ENCODE results near the gene TMEM169. TPM values are rescaled to one million over a fixed set of nuclear protein-coding genes. Genes with fewer than 3 reads are reported as not detected.

TMEM169 gene
- total and polyA plus RNA-seq, 10 of the 15 experiments (the other 5 are each of a cell fraction or from before 2014, with no cell fraction given) = 0.23 to 3.2 (median 2.3) TPM

DNA sequence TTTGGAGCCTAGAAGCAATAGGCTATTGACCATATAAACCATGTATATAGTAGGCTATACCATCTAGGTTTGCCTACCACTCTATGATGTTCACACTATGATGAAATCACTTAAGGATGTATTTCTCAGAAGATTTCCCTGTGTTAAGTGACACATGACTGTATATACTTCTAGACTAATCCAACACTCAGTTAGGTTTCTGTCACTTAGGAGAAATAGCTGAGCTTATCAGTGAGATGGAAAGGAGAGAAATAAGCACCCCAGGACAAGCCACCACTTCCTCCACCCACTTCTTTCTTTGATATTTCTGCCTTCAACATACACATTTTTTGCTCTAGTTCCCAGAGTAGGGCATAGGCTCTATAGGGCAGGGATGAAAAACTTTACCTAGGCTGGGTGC is 7.9 kb upstream of the TMEM169 start:
- Histone ChIP-seq H3K79me2 (ENCODE audit: control insufficient read depth, insufficient read depth, low read length) (no peaks in the 10 kb centered on the region), H4K20me1 (ENCODE audit: control insufficient read depth, insufficient read depth) (no peaks in the 10 kb centered on the region), H3K27ac (ENCODE audit: control insufficient read depth, insufficient read depth) (no peak overlapping the region), H3K4me2 (ENCODE audit: control insufficient read depth, insufficient read depth) (no peak overlapping the region), H3K4me1 (ENCODE audit: control insufficient read depth, insufficient read depth, low read length) (no peaks in the 10 kb centered on the region), H3K9ac (ENCODE audit: control insufficient read depth, insufficient read depth, low read length) (no peak overlapping the region), H2AFZ (ENCODE audit: control insufficient read depth, low read depth, low read length) (no peak overlapping the region), H3K9me3 (replicated peaks; ENCODE audit: control insufficient read depth, insufficient read depth, low read length) (no peaks in the 10 kb centered on the region), H3K36me3 (ENCODE audit: control insufficient read depth in 2 of 2, insufficient read depth in 2 of 2, low read length in 1 of 2) (no peaks in the 10 kb centered on the region; a peak in 1 of 4 replicates), H3K4me3 (no peak overlapping the region), H3K27me3 (replicated peaks in 1 of 2; ENCODE audit: control insufficient read depth in 2 of 2, insufficient read depth in 2 of 2, low read length in 1 of 2) (no peaks in the 10 kb centered on the region)
- ChIA-PET SMC1A (ENCODE audit: uncharacterized antibody, unreplicated experiment) (interaction anchor here (1.5 to 2.2 kb wide), 3 partner anchors 15 to 124 kb away, joined by 3 to 9 read pairs (median 6); no protein-coding TSS in a partner anchor), RAD21 (ENCODE audit: unreplicated experiment) (no interaction called here), POLR2A (interaction anchor here (1.4 kb wide), 1 partner anchor 15 kb away, joined by 3 read pairs; no protein-coding TSS in a partner anchor), CTCF (interaction anchor here (2.2 kb wide), 1 partner anchor 41 kb away, joined by 7 read pairs; no protein-coding TSS in a partner anchor)
- no peak for ATAC-seq
- intact Hi-C loops (cut with micrococcal nuclease; ENCODE audit: unreplicated experiment) (no loop called here), in situ Hi-C loops (cut with MboI) (no loop called here)
- no TSS peak for BruUV-seq (replicated peaks)
- no peak for FAIRE-seq
- DNase-seq (ENCODE audit: low read depth, low spot score) = no peak
- no peak for TF ChIP-seq USF2 (IDR thresholded peaks at IDR 0.05; ENCODE audit: borderline replicate concordance, low read depth, low read length)
- no peak for TF ChIP-seq NRF1 (conservative IDR thresholded peaks at IDR 0.05; ENCODE audit: low read depth, low read length)
- no peak for TF ChIP-seq SMAD1 (IDR thresholded peaks at IDR 0.05; ENCODE audit: low read depth, partially characterized antibody)
- TF ChIP-seq IKZF2 (IDR thresholded peaks at IDR 0.05) = no peak
- TF ChIP-seq BHLHE40 (IDR thresholded peaks at IDR 0.05; ENCODE audit: borderline replicate concordance in 1 of 2, low read depth in 2 of 2, low read length in 1 of 2) = no peak
- TF ChIP-seq, protein P1, sequence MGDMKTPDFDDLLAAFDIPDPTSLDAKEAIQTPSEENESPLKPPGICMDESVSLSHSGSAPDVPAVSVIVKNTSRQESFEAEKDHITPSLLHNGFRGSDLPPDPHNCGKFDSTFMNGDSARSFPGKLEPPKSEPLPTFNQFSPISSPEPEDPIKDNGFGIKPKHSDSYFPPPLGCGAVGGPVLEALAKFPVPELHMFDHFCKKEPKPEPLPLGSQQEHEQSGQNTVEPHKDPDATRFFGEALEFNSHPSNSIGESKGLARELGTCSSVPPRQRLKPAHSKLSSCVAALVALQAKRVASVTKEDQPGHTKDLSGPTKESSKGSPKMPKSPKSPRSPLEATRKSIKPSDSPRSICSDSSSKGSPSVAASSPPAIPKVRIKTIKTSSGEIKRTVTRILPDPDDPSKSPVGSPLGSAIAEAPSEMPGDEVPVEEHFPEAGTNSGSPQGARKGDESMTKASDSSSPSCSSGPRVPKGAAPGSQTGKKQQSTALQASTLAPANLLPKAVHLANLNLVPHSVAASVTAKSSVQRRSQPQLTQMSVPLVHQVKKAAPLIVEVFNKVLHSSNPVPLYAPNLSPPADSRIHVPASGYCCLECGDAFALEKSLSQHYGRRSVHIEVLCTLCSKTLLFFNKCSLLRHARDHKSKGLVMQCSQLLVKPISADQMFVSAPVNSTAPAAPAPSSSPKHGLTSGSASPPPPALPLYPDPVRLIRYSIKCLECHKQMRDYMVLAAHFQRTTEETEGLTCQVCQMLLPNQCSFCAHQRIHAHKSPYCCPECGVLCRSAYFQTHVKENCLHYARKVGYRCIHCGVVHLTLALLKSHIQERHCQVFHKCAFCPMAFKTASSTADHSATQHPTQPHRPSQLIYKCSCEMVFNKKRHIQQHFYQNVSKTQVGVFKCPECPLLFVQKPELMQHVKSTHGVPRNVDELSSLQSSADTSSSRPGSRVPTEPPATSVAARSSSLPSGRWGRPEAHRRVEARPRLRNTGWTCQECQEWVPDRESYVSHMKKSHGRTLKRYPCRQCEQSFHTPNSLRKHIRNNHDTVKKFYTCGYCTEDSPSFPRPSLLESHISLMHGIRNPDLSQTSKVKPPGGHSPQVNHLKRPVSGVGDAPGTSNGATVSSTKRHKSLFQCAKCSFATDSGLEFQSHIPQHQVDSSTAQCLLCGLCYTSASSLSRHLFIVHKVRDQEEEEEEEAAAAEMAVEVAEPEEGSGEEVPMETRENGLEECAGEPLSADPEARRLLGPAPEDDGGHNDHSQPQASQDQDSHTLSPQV (IDR thresholded peaks at IDR 0.05) = no peak
- no peak for TF ChIP-seq POLR2AphosphoS5 (IDR thresholded peaks at IDR 0.05; ENCODE audit: low read length)
- no peak for TF ChIP-seq PBX3 (IDR thresholded peaks at IDR 0.05; ENCODE audit: insufficient replicate concordance, low read depth, low read length)
- TF ChIP-seq EED (IDR thresholded peaks at IDR 0.05; ENCODE audit: low read depth) = no peak
- no peak for TF ChIP-seq JUND (IDR thresholded peaks at IDR 0.05; ENCODE audit: low read depth, low read length)
- TF ChIP-seq SMAD5 (IDR thresholded peaks at IDR 0.05; ENCODE audit: low read depth) = no peak
- TF ChIP-seq SMC3 (IDR thresholded peaks at IDR 0.05; ENCODE audit: borderline replicate concordance, low read length) = no peak
- no peak for TF ChIP-seq KAT2A (conservative IDR thresholded peaks at IDR 0.05; ENCODE audit: control insufficient read depth, low read depth, low read length)
- TF ChIP-seq RAD51 (IDR thresholded peaks at IDR 0.05) = no peak
- TF ChIP-seq NFIC (IDR thresholded peaks at IDR 0.05; ENCODE audit: low read depth, low read length) = no peak
- no peak for TF ChIP-seq NR2C2 (IDR thresholded peaks at IDR 0.05; ENCODE audit: borderline replicate concordance, control insufficient read depth, insufficient read length, low read depth)
- no peak for TF ChIP-seq POLR2AphosphoS2 (IDR thresholded peaks at IDR 0.05; ENCODE audit: low read depth, low read length)
- TF ChIP-seq RUNX3 (IDR thresholded peaks at IDR 0.05; ENCODE audit: low read length) = no peak
- TF ChIP-seq, protein P2, sequence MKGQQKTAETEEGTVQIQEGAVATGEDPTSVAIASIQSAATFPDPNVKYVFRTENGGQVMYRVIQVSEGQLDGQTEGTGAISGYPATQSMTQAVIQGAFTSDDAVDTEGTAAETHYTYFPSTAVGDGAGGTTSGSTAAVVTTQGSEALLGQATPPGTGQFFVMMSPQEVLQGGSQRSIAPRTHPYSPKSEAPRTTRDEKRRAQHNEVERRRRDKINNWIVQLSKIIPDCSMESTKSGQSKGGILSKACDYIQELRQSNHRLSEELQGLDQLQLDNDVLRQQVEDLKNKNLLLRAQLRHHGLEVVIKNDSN (IDR thresholded peaks at IDR 0.05; ENCODE audit: borderline replicate concordance, extremely low read length, insufficient read depth, low read depth, low read length) = no peak
